ENCODE measurements around the gene TGFBI.

The TGFBI gene

DNA sequence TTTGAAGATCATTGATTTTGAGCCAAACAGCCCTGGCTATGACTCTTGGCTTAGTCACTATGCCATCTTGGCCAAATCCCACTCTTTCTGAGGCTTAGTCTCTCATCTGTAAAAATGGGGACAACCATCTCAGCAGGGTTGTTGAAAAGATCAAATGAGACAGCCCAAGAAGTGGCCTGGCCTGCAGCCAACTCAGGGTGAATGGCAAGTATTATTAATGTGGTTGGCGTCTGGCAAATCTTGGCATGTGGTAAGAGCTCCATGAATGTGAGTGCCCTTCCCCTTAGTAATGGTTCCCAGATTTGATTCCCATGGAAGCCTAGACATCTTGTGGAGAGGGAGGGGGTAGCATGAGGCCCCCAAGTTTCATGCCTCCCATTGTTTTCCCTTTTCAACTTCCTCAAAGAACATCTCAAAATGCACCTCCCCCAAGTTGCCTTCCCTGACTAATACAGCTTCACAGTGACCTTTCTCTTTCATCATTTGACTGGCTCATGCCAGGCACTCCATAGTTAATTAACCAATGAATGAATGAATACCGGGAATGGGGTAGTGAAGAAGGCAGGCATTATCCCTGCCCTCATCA, 11.8 kb upstream of the TGFBI start:
- Histone ChIP-seq H3K9me3 (replicated peaks in 1 of 11) (no peaks in the 10 kb centered on the region; a peak in 1 of 22 replicates), H3K27ac (peak overlapping the region in 5 of 11 experiments; percentile 16 to 70 (median 56); a peak in 7 of 22 replicates), H3K27me3 (no peaks in the 10 kb centered on the region), H3K4me1 (peaks cover 5 to 99% (median 67%) of the 10 kb centered on the region in 10 experiments; a peak in 17 of 20 replicates), H3K36me3 (no peaks in the 10 kb centered on the region), H4K20me1 (no peaks in the 10 kb centered on the region), H3K4me2 (peak overlapping the region in 8 of 11 experiments; percentile 9 to 86 (median 68); a peak in 14 of 22 replicates), H3K4me3 (no peak overlapping the region; a peak in 1 of 20 replicates), H3K9ac (peak overlapping the region in 1 of 11 experiments; percentile 4; a peak in 2 of 22 replicates)
- TF ChIP-seq Cebpa-rat (IDR thresholded peaks at IDR 0.05) = no peak

DNA sequence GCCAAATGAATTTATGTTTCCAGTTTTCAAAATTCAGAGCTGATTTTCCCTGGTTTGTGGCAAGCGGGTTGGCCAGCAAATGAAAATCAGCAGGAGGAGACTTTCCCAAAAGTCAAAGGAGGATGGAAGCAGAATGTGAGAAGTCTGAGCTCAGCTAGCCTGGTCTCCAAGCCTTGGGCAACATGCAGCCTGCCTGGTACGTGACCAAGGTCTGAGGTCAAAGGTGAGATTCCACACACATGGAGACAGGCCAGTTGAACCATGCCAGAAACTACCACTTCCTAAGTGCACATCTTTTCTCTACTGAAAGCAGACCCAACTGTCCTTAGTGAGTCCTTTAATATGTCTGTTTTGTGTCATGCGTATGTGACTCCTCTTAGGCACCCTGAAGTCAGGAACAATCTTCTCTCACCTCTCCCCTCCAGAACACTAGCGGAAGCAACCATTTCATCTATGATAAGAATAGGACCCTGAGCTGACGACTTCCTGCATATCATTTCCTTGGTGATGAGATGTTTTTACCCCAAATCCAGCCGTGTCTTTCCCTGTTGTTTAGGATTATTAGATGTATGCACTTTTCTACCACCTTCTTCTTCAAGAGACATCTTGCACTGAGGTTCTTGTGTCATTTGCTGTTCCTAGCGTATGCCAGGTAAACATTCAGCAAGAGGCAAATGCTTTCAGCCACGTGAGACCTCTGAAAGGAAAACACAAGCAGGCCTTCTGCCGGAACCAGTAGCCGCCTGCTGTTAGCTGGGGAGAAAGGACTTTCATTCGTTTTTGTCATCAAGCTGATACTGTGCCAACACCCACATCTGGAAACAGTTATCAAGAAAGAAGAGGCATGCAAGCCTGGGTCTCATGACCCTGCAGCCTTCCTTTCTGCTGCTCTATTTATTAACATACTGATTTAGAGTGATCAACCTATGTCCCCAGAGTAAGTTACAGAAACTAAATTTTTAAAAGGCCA, 9.7 kb upstream of the TGFBI start:
- Histone ChIP-seq H3K9ac (peak overlapping the region in 2 of 11 experiments; percentile 14 to 59; a peak in 1 of 22 replicates), H3K4me1 (peaks cover 3 to 100% (median 47%) of the 10 kb centered on the region in 10 experiments; a peak in 17 of 20 replicates), H3K27me3 (peaks cover 0 to 4% (median 0%) of the 10 kb centered on the region in 11 experiments; a peak in 1 of 22 replicates), H3K4me3 (no peak overlapping the region), H3K9me3 (replicated peaks in 1 of 11) (no peaks in the 10 kb centered on the region; a peak in 1 of 22 replicates), H4K20me1 (no peaks in the 10 kb centered on the region), H3K36me3 (no peaks in the 10 kb centered on the region), H3K27ac (peak overlapping the region in 4 of 11 experiments; percentile 42 to 75 (median 66); a peak in 6 of 22 replicates), H3K4me2 (peak overlapping the region in 6 of 11 experiments; percentile 26 to 86 (median 74); a peak in 11 of 22 replicates)
- TF ChIP-seq Cebpa-rat (IDR thresholded peaks at IDR 0.05) = no peak

DNA sequence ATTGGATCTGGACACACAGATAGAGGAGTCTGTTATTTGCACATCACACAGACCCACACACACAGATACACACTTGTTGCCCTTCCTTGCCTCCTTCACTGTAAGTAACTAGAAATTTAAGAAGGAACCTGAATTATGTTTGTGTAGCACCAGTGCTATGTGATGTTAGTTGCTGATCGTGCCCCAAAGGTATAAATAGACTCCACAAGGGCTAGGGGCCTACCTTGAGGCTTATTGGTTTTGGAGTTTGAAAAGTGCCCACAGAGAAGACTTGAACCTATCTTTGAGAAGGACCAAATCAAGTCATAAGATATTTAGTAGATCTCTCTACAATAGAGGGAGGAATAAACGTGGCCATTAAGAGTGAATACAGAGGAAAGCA, 8.8 kb upstream of the TGFBI start:
- Histone ChIP-seq H3K4me2 (peak overlapping the region in 6 of 11 experiments; percentile 58 to 86 (median 74); a peak in 12 of 22 replicates), H3K27me3 (peaks cover 0 to 4% (median 0%) of the 10 kb centered on the region in 11 experiments; a peak in 1 of 22 replicates), H3K27ac (peak overlapping the region in 5 of 11 experiments; percentile 32 to 75 (median 65); a peak in 10 of 22 replicates), H4K20me1 (no peaks in the 10 kb centered on the region), H3K36me3 (no peaks in the 10 kb centered on the region), H3K9ac (peak overlapping the region in 3 of 11 experiments; percentile 14 to 59 (median 46); a peak in 3 of 22 replicates), H3K9me3 (replicated peaks in 1 of 11) (no peaks in the 10 kb centered on the region; a peak in 1 of 22 replicates), H3K4me3 (no peak overlapping the region), H3K4me1 (peaks cover 0 to 98% (median 38%) of the 10 kb centered on the region in 10 experiments; a peak in 14 of 20 replicates)
- TF ChIP-seq Cebpa-rat (IDR thresholded peaks at IDR 0.05) = no peak

DNA sequence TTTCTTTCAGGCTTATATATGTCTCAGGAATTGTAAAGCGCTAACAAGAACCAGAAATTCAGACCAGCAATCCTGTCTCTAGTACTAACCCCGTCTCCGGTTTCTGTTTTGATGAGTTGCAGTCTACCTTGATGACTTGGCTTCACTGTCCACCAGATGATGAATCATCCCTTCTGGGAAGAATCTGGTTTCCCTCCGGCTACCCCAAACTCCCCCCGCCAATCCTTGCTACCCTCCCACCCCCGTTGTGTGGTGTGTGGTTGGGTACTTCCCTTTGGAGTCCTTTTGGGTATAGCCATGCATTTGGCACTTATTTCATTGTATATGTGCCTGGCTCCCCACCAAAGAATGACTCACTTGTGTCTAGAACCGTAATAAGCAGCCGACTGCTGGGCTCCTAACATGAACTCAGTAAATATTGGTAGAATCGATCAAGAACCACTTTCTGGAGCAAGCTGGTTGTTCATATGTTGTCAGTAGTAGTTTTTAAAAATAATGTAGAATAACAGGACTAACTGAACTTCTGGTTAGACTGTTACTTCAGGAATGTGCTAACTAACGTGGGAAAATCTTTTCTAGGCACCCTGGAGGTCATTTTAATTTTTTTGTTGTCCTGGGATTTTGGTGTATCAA, 8.3 kb upstream of the TGFBI start:
- Histone ChIP-seq H3K4me1 (peaks cover 0 to 92% (median 35%) of the 10 kb centered on the region in 10 experiments; a peak in 14 of 20 replicates), H4K20me1 (no peaks in the 10 kb centered on the region), H3K36me3 (no peaks in the 10 kb centered on the region), H3K27me3 (peaks cover 0 to 5% (median 0%) of the 10 kb centered on the region in 11 experiments; a peak in 3 of 22 replicates), H3K27ac (peak overlapping the region in 5 of 11 experiments; percentile 42 to 75 (median 65); a peak in 11 of 22 replicates), H3K9ac (peak overlapping the region in 4 of 11 experiments; percentile 28 to 59 (median 48); a peak in 6 of 22 replicates), H3K4me3 (no peak overlapping the region), H3K4me2 (peak overlapping the region in 8 of 11 experiments; percentile 2 to 86 (median 70); a peak in 14 of 22 replicates), H3K9me3 (replicated peaks in 1 of 11) (no peaks in the 10 kb centered on the region; a peak in 1 of 22 replicates)
- TF ChIP-seq Cebpa-rat (IDR thresholded peaks at IDR 0.05) = no peak

DNA sequence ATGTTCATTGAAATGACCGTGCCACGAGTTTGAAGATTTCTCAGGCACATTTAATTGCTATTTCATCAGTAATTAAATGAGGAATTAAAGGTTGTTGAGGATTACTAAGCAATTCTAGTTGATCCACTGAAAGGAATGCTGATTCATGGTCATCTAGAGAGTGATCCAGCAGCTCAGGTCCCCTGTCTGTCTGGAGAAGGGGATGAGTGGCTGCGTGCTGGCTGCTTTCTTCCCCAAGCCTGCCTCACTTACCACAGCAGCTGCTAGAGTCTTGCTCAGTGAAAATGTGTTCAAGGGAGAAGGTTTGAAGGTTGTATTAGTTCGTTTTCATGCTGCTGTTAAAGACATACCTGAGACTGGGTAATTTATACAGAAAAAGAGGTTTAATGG, 7.8 kb upstream of the TGFBI start:
- Histone ChIP-seq H3K27me3 (peaks cover 0 to 10% (median 0%) of the 10 kb centered on the region in 11 experiments; a peak in 4 of 22 replicates), H3K27ac (peak overlapping the region in 5 of 11 experiments; percentile 22 to 75 (median 60); a peak in 11 of 22 replicates), H3K4me3 (no peak overlapping the region), H3K4me2 (peak overlapping the region in 8 of 11 experiments; percentile 2 to 86 (median 70); a peak in 14 of 22 replicates), H3K36me3 (no peaks in the 10 kb centered on the region), H3K4me1 (peaks cover 0 to 92% (median 35%) of the 10 kb centered on the region in 10 experiments; a peak in 14 of 20 replicates), H3K9me3 (replicated peaks in 1 of 11) (no peaks in the 10 kb centered on the region; a peak in 1 of 22 replicates), H3K9ac (peak overlapping the region in 3 of 11 experiments; percentile 28 to 59 (median 49); a peak in 5 of 22 replicates), H4K20me1 (no peaks in the 10 kb centered on the region)
- no peak for TF ChIP-seq Cebpa-rat (IDR thresholded peaks at IDR 0.05)

DNA sequence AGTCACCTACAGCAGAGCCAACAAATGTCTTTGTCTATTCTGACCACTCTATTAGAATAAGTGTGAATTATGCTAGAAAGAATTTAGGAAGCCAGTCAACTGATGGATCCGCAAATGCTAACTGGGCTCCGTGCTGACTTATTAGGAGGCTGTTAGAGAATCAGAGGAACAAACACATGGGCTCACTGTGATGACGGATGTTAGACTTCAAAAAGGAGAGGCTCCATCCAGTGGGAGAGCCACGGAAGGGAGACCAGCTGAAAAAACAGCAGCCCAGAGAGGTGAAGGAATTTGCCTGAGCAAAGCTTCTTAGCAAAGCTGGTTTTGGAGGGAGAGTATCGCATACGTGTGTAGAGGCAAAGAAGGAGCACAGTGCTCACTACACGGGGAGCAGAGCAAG, 5.8 kb upstream of the TGFBI start:
- H3K4me2 ChIP-seq = peak overlapping the region in 3 of 11 experiments; percentile 69 to 86 (median 86); a peak in 5 of 22 replicates
- no peak for TF ChIP-seq Cebpa-rat (IDR thresholded peaks at IDR 0.05)
- H3K36me3 ChIP-seq = no peaks in the 10 kb centered on the region
- H3K4me1 ChIP-seq = peaks cover 0 to 72% (median 22%) of the 10 kb centered on the region in 10 experiments; a peak in 14 of 20 replicates
- H3K9me3 ChIP-seq (replicated peaks in 1 of 11) = peaks cover 0 to 2% (median 0%) of the 10 kb centered on the region in 11 experiments; a peak in 1 of 22 replicates
- H3K27me3 ChIP-seq = peaks cover 2 to 24% (median 7%) of the 10 kb centered on the region in 11 experiments; a peak in 20 of 22 replicates
- no peak overlapping the region for H3K9ac ChIP-seq
- H3K4me3 ChIP-seq = no peak overlapping the region
- no peak overlapping the region for H3K27ac ChIP-seq
- no peaks in the 10 kb centered on the region for H4K20me1 ChIP-seq

DNA sequence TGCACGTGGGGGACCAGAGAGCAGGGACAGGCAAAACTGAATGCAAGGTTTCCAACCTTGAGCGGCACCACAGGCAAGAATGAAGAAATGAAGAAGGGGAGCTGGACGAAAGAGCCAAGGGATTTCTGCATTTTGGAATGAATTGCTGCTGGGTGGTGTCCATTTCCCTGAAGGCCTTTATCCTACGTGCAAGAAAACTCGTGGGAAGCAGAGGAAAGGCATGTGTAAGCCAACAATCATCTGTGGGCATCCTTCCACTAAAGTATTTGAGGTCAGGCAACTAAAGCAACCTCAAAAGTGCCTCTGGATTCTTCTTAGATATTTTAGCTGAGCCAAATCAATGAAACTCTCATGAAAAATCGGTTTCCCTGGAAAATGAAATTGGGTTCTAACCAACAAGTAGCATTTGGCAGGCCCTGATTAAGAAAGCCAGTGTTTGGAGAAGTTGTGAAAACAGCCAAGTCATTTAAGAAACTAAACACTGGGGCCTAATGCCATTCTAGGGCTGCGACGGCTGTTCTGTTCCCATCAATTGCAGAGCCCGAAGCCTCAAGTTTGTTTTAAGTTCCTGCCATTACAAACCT, 4.7 kb upstream of the TGFBI start:
- Histone ChIP-seq H3K27me3 (peaks cover 13 to 35% (median 18%) of the 10 kb centered on the region in 11 experiments), H4K20me1 (no peaks in the 10 kb centered on the region), H3K4me1 (peaks cover 0 to 61% (median 20%) of the 10 kb centered on the region in 10 experiments; a peak in 14 of 20 replicates), H3K27ac (no peak overlapping the region), H3K9ac (no peak overlapping the region), H3K9me3 (replicated peaks in 1 of 11) (peaks cover 0 to 12% (median 8%) of the 10 kb centered on the region in 11 experiments; a peak in 16 of 22 replicates), H3K36me3 (no peaks in the 10 kb centered on the region), H3K4me2 (peak overlapping the region in 3 of 11 experiments; percentile 32 to 86 (median 35); a peak in 6 of 22 replicates), H3K4me3 (no peak overlapping the region)
- TF ChIP-seq Cebpa-rat (IDR thresholded peaks at IDR 0.05) = no peak
